Fibroblast of skin of left quadriceps (primary cell): Measurements from ENCODE around the gene SERF2.
"Not testable (repeated sequence)": the region's sequence is repeated elsewhere in the genome, so short reads cannot be mapped to it uniquely, and the experiment has no call there.

Experiments
- DNase-seq, 2 experiments: peaks; one replicate each; pipeline ENCODE4 v3.0.0-alpha.2; 2013; ENCODE audit warnings: low read depth in 2 of 2

Gene SERF2

DNA sequence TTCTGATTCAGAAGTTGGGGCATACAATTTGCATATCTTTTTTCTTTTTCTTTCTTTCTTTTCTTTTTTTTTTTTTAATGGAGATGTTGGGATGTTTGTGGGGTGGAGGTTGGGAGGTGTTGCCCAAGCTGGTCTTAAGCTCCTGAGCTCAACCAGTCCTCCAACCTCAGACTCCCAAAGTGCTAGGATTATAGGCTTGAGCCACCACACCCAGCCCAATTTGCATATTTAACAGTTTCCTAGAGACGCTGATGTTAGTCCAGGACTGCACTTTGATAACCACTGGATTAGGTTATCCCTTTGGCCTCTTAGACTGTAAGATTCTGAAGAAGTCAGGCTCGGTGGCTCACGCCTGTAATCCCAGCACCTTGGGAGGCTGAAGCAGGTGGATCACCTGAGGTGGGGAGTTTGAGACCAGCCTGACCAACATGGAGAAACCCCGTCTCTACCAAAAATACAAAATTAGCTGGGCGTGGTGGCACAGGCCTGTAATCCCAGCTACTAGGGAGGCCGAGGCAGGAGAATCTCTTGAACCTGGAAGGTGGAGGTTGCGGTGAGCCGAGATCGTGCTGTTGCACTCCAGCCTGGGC, 37.9 kb downstream of the SERF2 start:
- not testable (repeated sequence) for DNase-seq

DNA sequence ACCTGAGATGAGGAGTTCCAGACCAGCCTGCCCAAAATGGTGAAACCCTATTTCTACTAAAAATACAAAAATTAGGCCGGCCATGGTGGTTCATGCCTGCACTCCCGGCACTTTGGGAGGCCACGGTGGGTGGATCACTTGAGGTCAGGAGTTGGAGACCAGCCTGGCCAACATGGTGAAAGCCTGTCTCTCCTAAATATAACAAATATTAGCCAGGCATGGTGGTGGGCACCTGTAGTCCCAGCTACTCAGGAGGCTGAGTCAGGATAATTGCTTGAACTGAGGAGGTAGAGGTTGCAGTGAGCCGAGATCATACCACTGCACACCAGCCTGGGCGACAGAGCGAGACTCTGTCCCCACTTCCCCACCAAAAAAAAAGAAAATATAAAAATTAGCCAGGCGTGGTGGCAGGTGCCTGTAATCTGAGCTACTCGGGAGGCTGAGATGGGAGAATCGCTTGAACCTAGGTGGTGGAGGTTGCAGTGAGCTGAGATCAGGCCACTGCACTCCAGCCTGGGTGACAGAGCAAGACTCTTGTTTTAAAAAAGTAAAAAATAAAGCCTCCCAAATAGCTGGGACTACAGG, 38.7 kb downstream of the SERF2 start:
- not testable (repeated sequence) for DNase-seq

DNA sequence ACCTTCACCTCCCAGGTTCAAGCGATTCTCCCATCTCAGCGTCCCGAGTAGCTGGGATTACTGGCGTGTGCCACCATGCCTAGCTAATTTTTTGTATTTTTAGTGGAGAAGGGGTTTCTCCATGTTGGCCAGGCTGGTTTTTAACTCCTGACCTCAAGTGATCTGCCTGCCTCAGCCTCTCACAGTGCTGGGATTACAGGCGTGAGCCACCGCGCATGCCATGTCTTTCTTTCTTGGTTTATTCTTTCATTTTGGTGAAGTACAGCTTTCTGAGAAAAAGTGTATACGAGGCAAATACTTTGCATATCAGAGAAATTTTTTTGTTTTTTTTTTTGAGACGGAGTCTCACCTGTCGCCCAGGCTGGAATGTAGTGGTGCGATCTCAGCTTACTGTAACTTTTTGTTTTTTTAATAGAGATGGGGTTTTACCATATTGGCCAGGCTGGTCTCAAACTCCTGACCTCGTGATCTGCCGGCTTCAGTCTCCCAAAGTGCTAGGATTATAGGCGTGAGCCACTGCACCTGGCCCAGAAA, 39.5 kb downstream of the SERF2 start:
- DNase-seq: not testable (repeated sequence)

DNA sequence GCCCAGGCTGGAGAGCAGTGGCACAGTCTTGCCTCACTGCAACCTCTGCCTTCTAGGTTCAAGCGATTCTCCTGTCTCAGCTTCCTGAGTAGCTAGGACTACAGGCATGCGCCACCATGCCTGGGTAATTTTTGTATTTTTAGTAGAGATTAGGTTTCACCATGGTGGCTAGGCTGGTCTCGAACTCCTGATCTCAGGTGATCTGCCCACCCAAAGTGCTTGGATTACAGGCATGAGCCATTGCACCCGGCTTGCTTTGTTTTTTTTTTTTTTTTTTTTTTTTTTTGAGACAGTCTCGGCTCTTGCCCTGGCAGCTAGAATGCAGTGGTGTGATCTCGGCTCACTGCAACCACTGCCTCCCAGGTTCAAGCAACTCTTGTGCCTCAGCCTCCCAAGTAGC, 40.4 kb downstream of the SERF2 start:
- not testable (repeated sequence) for DNase-seq

DNA sequence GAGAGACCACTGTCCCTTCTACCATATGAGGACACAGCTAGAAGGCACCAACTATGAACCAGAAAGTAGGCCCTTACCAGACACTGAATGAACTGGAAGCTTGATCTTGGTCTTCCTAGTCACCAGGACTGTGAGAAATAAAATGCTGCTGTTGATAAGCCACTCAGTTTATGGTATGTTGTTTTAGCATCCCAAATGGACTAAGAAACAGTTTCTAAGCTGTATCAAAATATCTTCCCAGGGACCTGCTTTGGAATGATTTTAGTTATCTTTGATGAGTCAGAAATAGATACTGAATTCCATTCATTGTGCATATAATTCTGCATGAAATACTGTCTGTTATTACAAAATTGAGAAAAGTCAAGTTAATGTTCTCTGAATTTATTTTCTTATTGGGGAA, 53.3 kb downstream of the SERF2 start:
- no peak for DNase-seq
